ENCODE measurements around the gene WDR49. TPM values are rescaled to one million over a fixed set of nuclear protein-coding genes. Genes with fewer than 3 reads are reported as not detected.

The WDR49 gene
- total RNA-seq, 1 experiment from 2014 or later = 0.34 TPM

- ATAC-seq = no peak
- intact Hi-C loops (cut with micrococcal nuclease) = no loop called here
- no peaks in the 10 kb centered on the region for H3K4me1 ChIP-seq (ENCODE audit: control insufficient read depth in 1 of 2, insufficient read depth in 2 of 2, low read length in 2 of 2)
- RAD21 ChIA-PET (ENCODE audit: low non-redundant PET in 1 of 2, low total read pairs in 2 of 2, uncharacterized antibody in 2 of 2, unreplicated experiment in 2 of 2) = no interaction called here
- H3K4me2 ChIP-seq (ENCODE audit: low read length) = no peak overlapping the region
- no TSS peak for BruUV-seq (replicated peaks)
- no peaks in the 10 kb centered on the region for H3K27me3 ChIP-seq (ENCODE audit: insufficient read depth, low read length)
- POLR2A ChIA-PET = no interaction called here
- no peaks in the 10 kb centered on the region for H3K9me2 ChIP-seq (ENCODE audit: insufficient read depth)
- H4K20me1 ChIP-seq (ENCODE audit: insufficient read depth) = no peaks in the 10 kb centered on the region
- CTCF ChIA-PET = no interaction called here
- no peaks in the 10 kb centered on the region for H3K36me3 ChIP-seq (ENCODE audit: control insufficient read depth in 1 of 2, insufficient read depth in 2 of 2, low read length in 2 of 2)
- H3K4me3 ChIP-seq (replicated peaks in 1 of 2; ENCODE audit: low read depth in 1 of 2, low read length in 2 of 2) = no peak overlapping the region
- no peaks in the 10 kb centered on the region for H3K79me2 ChIP-seq (ENCODE audit: insufficient read depth, low read length)
- DNase-seq (ENCODE audit: low read depth, low spot score) = no peak
- no peaks in the 10 kb centered on the region for H3K9me3 ChIP-seq (ENCODE audit: control insufficient read depth in 1 of 2, insufficient read depth in 1 of 2, low read depth in 1 of 2, low read length in 2 of 2)
- no peak for TF ChIP-seq ZBTB33 (IDR thresholded peaks at IDR 0.05; ENCODE audit: extremely low read depth, insufficient replicate concordance, low read length)
- no peak for TF ChIP-seq ZFX (IDR thresholded peaks at IDR 0.05)
- no peak for TF ChIP-seq ZNF274 (IDR thresholded peaks at IDR 0.05; ENCODE audit: low read depth, low read length)
- TF ChIP-seq, protein P1, sequence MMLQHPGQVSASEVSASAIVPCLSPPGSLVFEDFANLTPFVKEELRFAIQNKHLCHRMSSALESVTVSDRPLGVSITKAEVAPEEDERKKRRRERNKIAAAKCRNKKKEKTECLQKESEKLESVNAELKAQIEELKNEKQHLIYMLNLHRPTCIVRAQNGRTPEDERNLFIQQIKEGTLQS (IDR thresholded peaks at IDR 0.05) = no peak
- no peak for TF ChIP-seq MAX (IDR thresholded peaks at IDR 0.05)
- TF ChIP-seq EGR1 (IDR thresholded peaks at IDR 0.05; ENCODE audit: low read depth) = no peak
- TF ChIP-seq EZH2 (IDR thresholded peaks at IDR 0.05) = no peak
- TF ChIP-seq SP1 (IDR thresholded peaks at IDR 0.05; ENCODE audit: low read depth) = no peak
- no peak for TF ChIP-seq RAD21 (IDR thresholded peaks at IDR 0.05; ENCODE audit: low read depth)
- TF ChIP-seq FOSL1 (IDR thresholded peaks at IDR 0.05; ENCODE audit: low read depth) = no peak
- TF ChIP-seq CEBPB (IDR thresholded peaks at IDR 0.05; ENCODE audit: low read depth) = no peak
- TF ChIP-seq CBX3 (IDR thresholded peaks at IDR 0.05; ENCODE audit: low read depth) = no peak
- no peak for TF ChIP-seq SRF (IDR thresholded peaks at IDR 0.05; ENCODE audit: low read depth)
- no peak for TF ChIP-seq TCF7L2 (IDR thresholded peaks at IDR 0.05; ENCODE audit: borderline replicate concordance, extremely low read depth, insufficient read depth, insufficient read length)
- no peak for TF ChIP-seq ELF1 (IDR thresholded peaks at IDR 0.05; ENCODE audit: borderline replicate concordance, low read depth)
- TF ChIP-seq POLR2A (IDR thresholded peaks at IDR 0.05; ENCODE audit: borderline replicate concordance, extremely low read depth, insufficient read depth, insufficient read length) = no peak
- TF ChIP-seq JUND (IDR thresholded peaks at IDR 0.05) = no peak
- no peak for TF ChIP-seq POLR2AphosphoS5 (IDR thresholded peaks at IDR 0.05; ENCODE audit: low read depth, low read length)
- no peak overlapping the region for H3K27ac ChIP-seq (ENCODE audit: low read depth, low read length)
- no peak overlapping the region for H2AFZ ChIP-seq (ENCODE audit: low read depth, low read length, poor library complexity, severe bottlenecking)
- H3K9ac ChIP-seq (ENCODE audit: low read length) = no peak overlapping the region
These were observed 184.4 kb downstream of the WDR49 start for GRCh38 chr3:167469381-167469780.
